Measurements from ENCODE around the gene NSMCE1.
"Not testable (repeated sequence)": the region's sequence is repeated elsewhere in the genome, so short reads cannot be mapped to it uniquely, and the experiment has no call there.

Gene NSMCE1

GRCh38 chr16:27293343-27293742 is 24.8 kb upstream of the NSMCE1 start:
- TF ChIP-seq CTCF (IDR thresholded peaks at IDR 0.05): no peak
- Mint-ChIP-seq H3K9me3 (no peaks in the 10 kb centered on the region), H3K4me1 (no peaks in the 10 kb centered on the region), H3K4me3 (no peak overlapping the region), H3K27ac (no peak overlapping the region), H3K27me3 (ENCODE audit: low read depth, poor library complexity) (peaks cover 10% of the 10 kb centered on the region), H3K36me3 (ENCODE audit: low read depth) (no peaks in the 10 kb centered on the region)
- DNase-seq: no peak

GRCh38 chr16:27291722-27292240 is 23.2 kb upstream of the NSMCE1 start:
- peaks cover 7% of the 10 kb centered on the region for H3K27me3 Mint-ChIP-seq (ENCODE audit: low read depth, poor library complexity)
- H3K4me3 Mint-ChIP-seq: no peak overlapping the region
- no peak for DNase-seq
- no peaks in the 10 kb centered on the region for H3K4me1 Mint-ChIP-seq
- no peaks in the 10 kb centered on the region for H3K36me3 Mint-ChIP-seq (ENCODE audit: low read depth)
- no peak for TF ChIP-seq CTCF (IDR thresholded peaks at IDR 0.05)
- H3K27ac Mint-ChIP-seq: no peak overlapping the region
- peaks cover 3% of the 10 kb centered on the region for H3K9me3 Mint-ChIP-seq

GRCh38 chr16:27291106-27291505 is 22.5 kb upstream of the NSMCE1 start:
- Mint-ChIP-seq H3K4me3 (no peak overlapping the region), H3K36me3 (ENCODE audit: low read depth) (no peaks in the 10 kb centered on the region), H3K27ac (no peak overlapping the region), H3K27me3 (ENCODE audit: low read depth, poor library complexity) (peaks cover 3% of the 10 kb centered on the region), H3K4me1 (no peaks in the 10 kb centered on the region), H3K9me3 (peaks cover 3% of the 10 kb centered on the region)
- no peak for DNase-seq
- TF ChIP-seq CTCF (IDR thresholded peaks at IDR 0.05): no peak

GRCh38 chr16:27290562-27290961 is 22.0 kb upstream of the NSMCE1 start:
- no peak for TF ChIP-seq CTCF (IDR thresholded peaks at IDR 0.05)
- no peaks in the 10 kb centered on the region for H3K36me3 Mint-ChIP-seq (ENCODE audit: low read depth)
- H3K4me1 Mint-ChIP-seq: no peaks in the 10 kb centered on the region
- H3K9me3 Mint-ChIP-seq: peaks cover 3% of the 10 kb centered on the region
- H3K27ac Mint-ChIP-seq: no peak overlapping the region
- no peak for DNase-seq
- H3K27me3 Mint-ChIP-seq (ENCODE audit: low read depth, poor library complexity): peaks cover 3% of the 10 kb centered on the region
- no peak overlapping the region for H3K4me3 Mint-ChIP-seq

- H3K27ac Mint-ChIP-seq: no peak overlapping the region
- DNase-seq: no peak
- H3K27me3 Mint-ChIP-seq (ENCODE audit: low read depth, poor library complexity): peaks cover 3% of the 10 kb centered on the region
- TF ChIP-seq CTCF (IDR thresholded peaks at IDR 0.05): no peak
- H3K36me3 Mint-ChIP-seq (ENCODE audit: low read depth): no peaks in the 10 kb centered on the region
- H3K4me1 Mint-ChIP-seq: peaks cover 8% of the 10 kb centered on the region
- no peak overlapping the region for H3K4me3 Mint-ChIP-seq
- peaks cover 3% of the 10 kb centered on the region for H3K9me3 Mint-ChIP-seq
Observed at GRCh38 chr16:27289669-27290068, 21.1 kb upstream of the NSMCE1 start.

GRCh38 chr16:27288313-27288712 is 19.7 kb upstream of the NSMCE1 start:
- not testable (repeated sequence) for H3K27me3 Mint-ChIP-seq (ENCODE audit: low read depth, poor library complexity); H3K36me3 Mint-ChIP-seq (ENCODE audit: low read depth); H3K4me3 Mint-ChIP-seq; DNase-seq; H3K9me3 Mint-ChIP-seq; H3K27ac Mint-ChIP-seq
- peaks cover 14% of the 10 kb centered on the region for H3K4me1 Mint-ChIP-seq

Data from nephron progenitor cell (in vitro differentiated cells).